GM23338 (cell line): Measurements from ENCODE around the gene PBLD. TPM values are rescaled to one million over a fixed set of nuclear protein-coding genes. Genes with fewer than 3 reads are reported as not detected.
A peak's percentile ranks its signal among the peaks of the same experiment; 100 is the strongest.

ENCODE experiments used
- ATAC-seq: fragments of 200-7000 bp; cut with Tn5 transposase; 3 replicates; pipeline ENCODE4 v1.9.1; 2020
- DNase-seq: peaks from one replicate; pipeline ENCODE4 v3.0.0-alpha.2; 2015; ENCODE audit warnings: low spot score
- H2AFZ ChIP-seq: fragments of 200-600 bp; sonication (generic); 2 replicates; pipeline ENCODE4 v1.8.0; 2016; ENCODE audit warnings: antibody characterized with exemption, mild to moderate bottlenecking, moderate library complexity
- H3F3A ChIP-seq: fragments of 200-600 bp; sonication (generic); replicated peaks from 2 replicates; pipeline ENCODE4 v1.8.0; 2017; ENCODE audit warnings: antibody characterized with exemption, mixed run types, low read depth
- H3K27ac ChIP-seq: fragments of 200-600 bp; sonication (generic); 2 replicates; pipeline ENCODE4 v1.6.1; 2016; ENCODE audit warnings: low read depth
- H3K27me3 ChIP-seq: fragments of 200-600 bp; sonication (generic); 2 replicates; pipeline ENCODE4 v1.8.0; 2016; ENCODE audit warnings: mild to moderate bottlenecking, mixed run types, moderate library complexity; ENCODE audit not compliant: insufficient read depth
- H3K36me3 ChIP-seq: fragments of 200-600 bp; sonication (generic); 2 replicates; pipeline ENCODE4 v1.8.0; 2016; ENCODE audit warnings: mild to moderate bottlenecking; ENCODE audit not compliant: insufficient read depth
- H3K4me1 ChIP-seq: fragments of 200-600 bp; sonication (generic); 2 replicates; pipeline ENCODE4 v1.8.0; 2016; ENCODE audit warnings: mild to moderate bottlenecking, moderate library complexity; ENCODE audit not compliant: insufficient read depth
- H3K4me2 ChIP-seq: fragments of 200-600 bp; sonication (generic); 2 replicates; pipeline ENCODE4 v1.7.1; 2017; ENCODE audit warnings: mixed run types
- H3K4me3 ChIP-seq: fragments of 200-600 bp; sonication (generic); 2 replicates; pipeline ENCODE4 v1.6.1; 2016; ENCODE audit warnings: mixed run types
- H3K79me2 ChIP-seq: fragments of 200-600 bp; sonication (generic); replicated peaks from 2 replicates; pipeline ENCODE4 v1.8.0; 2017; ENCODE audit warnings: mild to moderate bottlenecking; ENCODE audit not compliant: insufficient read depth
- H3K9me2 ChIP-seq: fragments of 200-600 bp; sonication (generic); 2 replicates; pipeline ENCODE4 v1.8.0; 2017; ENCODE audit not compliant: insufficient read depth
- H4K20me1 ChIP-seq: fragments of 200-600 bp; sonication (generic); replicated peaks from 2 replicates; pipeline ENCODE4 v1.8.0; 2017; ENCODE audit warnings: mild to moderate bottlenecking; ENCODE audit not compliant: insufficient read depth
- H3K27ac Mint-ChIP-seq: 2 replicates; pipeline ENCODE4 v1.8.0; 2020; ENCODE audit warnings: inconsistent platforms, mild to moderate bottlenecking, moderate library complexity, mixed read lengths
- H3K27me3 Mint-ChIP-seq: 3 replicates; pipeline ENCODE4 v1.8.0; 2022; ENCODE audit warnings: low read depth, mild to moderate bottlenecking, moderate library complexity, mixed read lengths, inconsistent platforms; ENCODE audit not compliant: insufficient read depth, poor library complexity
- H3K36me3 Mint-ChIP-seq: 3 replicates; pipeline ENCODE4 v1.8.0; 2021; ENCODE audit warnings: low read depth, mild to moderate bottlenecking, inconsistent platforms, moderate library complexity, mixed read lengths
- H3K4me1 Mint-ChIP-seq: 3 replicates; pipeline ENCODE4 v1.8.0; 2020; ENCODE audit warnings: mild to moderate bottlenecking, inconsistent platforms, mixed read lengths
- H3K4me3 Mint-ChIP-seq: 3 replicates; pipeline ENCODE4 v1.8.0; 2021; ENCODE audit warnings: moderate library complexity, mild to moderate bottlenecking, inconsistent platforms, mixed read lengths
- H3K9me3 Mint-ChIP-seq: 3 replicates; pipeline ENCODE4 v1.8.0; 2020; ENCODE audit warnings: moderate library complexity, mild to moderate bottlenecking, inconsistent platforms, mixed read lengths
- CTCF ChIP-seq, 2 experiments: fragments of 200-600 bp in 1 of 2; sonication (generic) in 1 of 2; conservative IDR thresholded peaks; 2 replicates each; pipeline versions ENCODE4 v1.5.1 to v1.6.1; 2016 to 2017; ENCODE audit warnings: antibody characterized with exemption in 2 of 2, low read depth in 2 of 2, mild to moderate bottlenecking in 2 of 2, moderate library complexity in 1 of 2
- EZH2 ChIP-seq: fragments of 200-600 bp; sonication (generic); IDR thresholded peaks from one replicate; pipeline ENCODE4 v1.8.0; 2017; ENCODE audit warnings: antibody characterized with exemption, mild to moderate bottlenecking, low read depth; ENCODE audit not compliant: unreplicated experiment
- JUNB ChIP-seq: IDR thresholded peaks from one replicate; pipeline ENCODE4 v1.6.1; 2016; ENCODE audit warnings: antibody characterized with exemption; ENCODE audit not compliant: unreplicated experiment
- STAT1 ChIP-seq: IDR thresholded peaks from one replicate; pipeline ENCODE4 v1.6.1; 2016; ENCODE audit warnings: antibody characterized with exemption; ENCODE audit not compliant: unreplicated experiment
- ZNF114 ChIP-seq: fragments of 250-450 bp; sonication (Bioruptor Pico); IDR thresholded peaks from 2 replicates; pipeline ENCODE4 v1.5.0; 2020; ENCODE audit warnings: mild to moderate bottlenecking, moderate library complexity
- ZNF331 ChIP-seq: fragments of 250-450 bp; sonication (Bioruptor Pico); IDR thresholded peaks from 2 replicates; pipeline ENCODE4 v1.5.0; 2020; ENCODE audit warnings: low read depth, mild to moderate bottlenecking, moderate library complexity
- ZNF462 ChIP-seq: fragments of 250-450 bp; sonication (Bioruptor Pico); IDR thresholded peaks from 2 replicates; pipeline ENCODE4 v1.5.0; 2020; ENCODE audit warnings: mild to moderate bottlenecking, moderate library complexity
- polyA plus RNA-seq: library from polyadenylated mRNA; unstranded; fragments of >200 nt; fragmentation: Nextera tagmentation; extraction: Ambion mirVana; gene quantifications from 2 replicates; pipeline ENCODE4 v1.2.1, GENCODE V29; 2016
- total RNA-seq: library from RNA; depleted of rRNA; stranded (reverse); fragments of >200 nt; shearing (Covaris generic); gene quantifications from 2 replicates; pipeline ENCODE4 v1.2.3, GENCODE V29; 2014

The PBLD gene
- total and polyA plus RNA-seq, 2 experiments from 2014 or later, result 0.90 to 1.5 TPM

DNA sequence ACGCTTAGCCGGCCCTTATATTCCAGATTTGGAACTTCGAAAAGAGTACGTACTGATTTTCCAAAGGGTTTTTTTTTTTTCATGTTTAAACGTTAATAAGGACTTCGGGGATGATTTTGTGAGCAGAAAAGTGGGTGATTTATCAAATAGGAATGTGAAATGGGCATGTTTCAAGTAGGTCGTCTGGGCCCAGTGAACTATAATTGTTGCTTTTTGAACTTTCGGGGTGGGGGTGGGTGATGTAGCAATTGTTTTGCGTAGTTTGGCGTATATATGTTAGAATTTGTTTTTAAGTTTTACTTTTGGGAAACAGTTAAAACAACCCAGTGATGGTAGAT lies 299 bp upstream of the PBLD start:
- peaks cover 32% of the 10 kb centered on the region for H3K4me1 ChIP-seq
- peak overlapping the region; percentile 80 for H3K4me2 ChIP-seq
- peaks cover 58% of the 10 kb centered on the region for H3K79me2 ChIP-seq
- no peak overlapping the region for H2AFZ ChIP-seq
- Mint-ChIP-seq H3K9me3 (peaks cover 4% of the 10 kb centered on the region; the same call in 2 of the 3 replicates), H3K36me3 (peaks cover 58% of the 10 kb centered on the region), H3K27me3 (peaks cover 28% of the 10 kb centered on the region), H3K4me1 (peaks cover 53% of the 10 kb centered on the region), H3K27ac (peak overlapping the region; percentile 100), H3K4me3 (peak overlapping the region; percentile 99)
- H4K20me1 ChIP-seq, result peaks cover 44% of the 10 kb centered on the region
- TF ChIP-seq CTCF (conservative IDR thresholded peaks at IDR 0.05; ENCODE audit: low read depth in 2 of 2), result no peak
- TF ChIP-seq STAT1, result no peak
- TF ChIP-seq ZNF462 (CRISPR knock-in tag), result no peak
- no peak for TF ChIP-seq JUNB
- no peak for TF ChIP-seq ZNF331 (CRISPR knock-in tag)
- no peak for TF ChIP-seq EZH2
- no peak for TF ChIP-seq ZNF114
- ATAC-seq, result no peak
- H3K9me2 ChIP-seq, result no peaks in the 10 kb centered on the region
- H3F3A ChIP-seq, result no peaks in the 10 kb centered on the region
- peak overlapping the region; percentile 98 for H3K27ac ChIP-seq
- DNase-seq, result no peak
- peak overlapping the region; percentile 73 for H3K4me3 ChIP-seq
- H3K27me3 ChIP-seq, result no peaks in the 10 kb centered on the region
- peaks cover 8% of the 10 kb centered on the region; the same call in 1 of the 2 replicates for H3K36me3 ChIP-seq
